ENCODE results near the gene WFS1. TPM values are rescaled to one million over a fixed set of nuclear protein-coding genes. Genes with fewer than 3 reads are reported as not detected.

Gene WFS1
- total and polyA plus RNA-seq, 2 of the 13 experiments (the other 11 are each of a cell fraction or from before 2014, with no cell fraction given): 39.1 to 42.2 TPM

GRCh38 chr4:6313216-6313615 is 43.6 kb downstream of the WFS1 start:
- no peak for ATAC-seq
- TF ChIP-seq ZHX1 (CRISPR knock-in tag; IDR thresholded peaks at IDR 0.05; ENCODE audit: low read depth) (no peak), KLF16 (CRISPR knock-in tag; IDR thresholded peaks at IDR 0.05) (no peak), PTBP1 (IDR thresholded peaks at IDR 0.05; ENCODE audit: low read depth, low read length, poor library complexity, severe bottlenecking) (no peak), ZBTB20 (CRISPR knock-in tag; IDR thresholded peaks at IDR 0.05; ENCODE audit: borderline replicate concordance, low read depth) (no peak), KAT2B (IDR thresholded peaks at IDR 0.05; ENCODE audit: borderline replicate concordance, low read depth, low read length) (no peak), ZFP36L1 (CRISPR knock-in tag; IDR thresholded peaks at IDR 0.05) (no peak), PCBP1 (IDR thresholded peaks at IDR 0.05; ENCODE audit: borderline replicate concordance, low read depth, low read length) (no peak), ELF4 (CRISPR knock-in tag; IDR thresholded peaks at IDR 0.05; ENCODE audit: borderline replicate concordance) (no peak), MNT (IDR thresholded peaks at IDR 0.05) (no peak), SMARCC2 (IDR thresholded peaks at IDR 0.05) (no peak)
- Histone ChIP-seq H3K4me3 (replicated peaks in 1 of 3; ENCODE audit: insufficient read depth in 1 of 3, low read depth in 2 of 3, low read length in 3 of 3) (no peak overlapping the region), H3K4me2 (ENCODE audit: low read depth, low read length) (no peak overlapping the region), H4K20me1 (ENCODE audit: insufficient read depth, low read length) (no peaks in the 10 kb centered on the region), H3K9ac (ENCODE audit: insufficient read depth, low read depth, low read length) (no peak overlapping the region), H3K79me2 (ENCODE audit: insufficient read depth, low read length) (no peaks in the 10 kb centered on the region), H3K27ac (ENCODE audit: extremely low read length, insufficient read depth, low read length) (no peak overlapping the region), H3K36me3 (replicated peaks in 1 of 2; ENCODE audit: control insufficient read depth in 1 of 2, insufficient read depth in 2 of 2, low read length in 2 of 2) (no peaks in the 10 kb centered on the region), H3K9me3 (ENCODE audit: low read length) (no peaks in the 10 kb centered on the region), H2AFZ (ENCODE audit: low read length) (no peak overlapping the region), H3K27me3 (ENCODE audit: control insufficient read depth in 1 of 2, insufficient read depth in 2 of 2, low read length in 2 of 2) (no peaks in the 10 kb centered on the region), H3K4me1 (ENCODE audit: insufficient read depth, low read length) (peaks cover 29% of the 10 kb centered on the region)
- POLR2A ChIA-PET: no interaction called here
- no peak for DNase-seq (ENCODE audit: low spot score)
- in situ Hi-C loops (cut with HindIII; ENCODE audit: extremely low pct_ligation_motif_present, low pct_unique_long_range_greater_than_20kb) (no loop called here), intact Hi-C loops (cut with micrococcal nuclease; ENCODE audit: unreplicated experiment) (no loop called here)
- BruUV-seq (replicated peaks): no TSS peak
- CTCF ChIA-PET (ENCODE audit: low intra/inter-chr PET ratio, low total read pairs): no interaction called here
- WGBS (ENCODE audit: low lambda C conversion rate): 95% methylated on average over 6 of the region's 6 CpGs
- no peak for FAIRE-seq
